Stimulated activated CD4-positive, alpha-beta T cell treated with anti-CD3 and anti-CD28 coated beads, Interleukin-1b, Interleukin-23, amount 100 ng/mL, for 1 hour (primary cell): Measurements from ENCODE around the gene CAPN7.

Experiments used
- DNase-seq, 2 donors: peaks; one replicate each; pipeline ENCODE4 v3.0.0-alpha.2; 2020; ENCODE audit warnings: low read depth in 2 of 2

The CAPN7 gene

GRCh38 chr3:15199493-15200105, 6.4 kb upstream of the CAPN7 start:
- no peak for DNase-seq

- DNase-seq: no peak
These were observed 2.0 kb upstream of the CAPN7 start for GRCh38 chr3:15204005-15204404.

- DNase-seq: no peak
These were observed 538 bp upstream of the CAPN7 start for GRCh38 chr3:15205482-15205933.

GRCh38 chr3:15206662-15207576, 873 bp downstream of the CAPN7 start:
- no peak for DNase-seq

- DNase-seq: no peak
These were observed 1.9 kb downstream of the CAPN7 start for GRCh38 chr3:15207836-15208504.

GRCh38 chr3:15211937-15212336, 5.9 kb downstream of the CAPN7 start:
- DNase-seq: no peak

GRCh38 chr3:15214758-15215157, 8.7 kb downstream of the CAPN7 start:
- no peak for DNase-seq

- DNase-seq: no peak
These were observed 9.9 kb downstream of the CAPN7 start for GRCh38 chr3:15215996-15216395.

- no peak for DNase-seq
These were observed 10.5 kb downstream of the CAPN7 start for GRCh38 chr3:15216501-15216900.

GRCh38 chr3:15217011-15217671, 11.1 kb downstream of the CAPN7 start:
- DNase-seq: no peak

GRCh38 chr3:15217841-15218267, 11.8 kb downstream of the CAPN7 start:
- DNase-seq: no peak

- DNase-seq: no peak
These were observed 12.6 kb downstream of the CAPN7 start for GRCh38 chr3:15218689-15219088.

GRCh38 chr3:15220056-15220455, 14.0 kb downstream of the CAPN7 start:
- DNase-seq: no peak

GRCh38 chr3:15220661-15221060, 14.6 kb downstream of the CAPN7 start:
- DNase-seq: no peak

GRCh38 chr3:15221574-15222217, 15.7 kb downstream of the CAPN7 start:
- DNase-seq: no peak

GRCh38 chr3:15223685-15224572, 17.9 kb downstream of the CAPN7 start:
- no peak for DNase-seq

GRCh38 chr3:15228147-15228546, 22.1 kb downstream of the CAPN7 start:
- no peak for DNase-seq

- DNase-seq: no peak
These were observed 23.2 kb downstream of the CAPN7 start for GRCh38 chr3:15229262-15229661.

GRCh38 chr3:15241341-15241740, 35.3 kb downstream of the CAPN7 start:
- DNase-seq: peak in 1 of 2 donors; percentile 11

GRCh38 chr3:15243822-15244482, 37.9 kb downstream of the CAPN7 start:
- no peak for DNase-seq
